ENCODE measurements around the gene C1orf159.

C1orf159 gene

GRCh38 chr1:1092149-1092855 lies 23.6 kb downstream of the C1orf159 start:
- DNase-seq (ENCODE audit: low read depth): no peak

- DNase-seq (ENCODE audit: low read depth): no peak
Measured at GRCh38 chr1:1091344-1092148, 24.3 kb downstream of the C1orf159 start.

DNA sequence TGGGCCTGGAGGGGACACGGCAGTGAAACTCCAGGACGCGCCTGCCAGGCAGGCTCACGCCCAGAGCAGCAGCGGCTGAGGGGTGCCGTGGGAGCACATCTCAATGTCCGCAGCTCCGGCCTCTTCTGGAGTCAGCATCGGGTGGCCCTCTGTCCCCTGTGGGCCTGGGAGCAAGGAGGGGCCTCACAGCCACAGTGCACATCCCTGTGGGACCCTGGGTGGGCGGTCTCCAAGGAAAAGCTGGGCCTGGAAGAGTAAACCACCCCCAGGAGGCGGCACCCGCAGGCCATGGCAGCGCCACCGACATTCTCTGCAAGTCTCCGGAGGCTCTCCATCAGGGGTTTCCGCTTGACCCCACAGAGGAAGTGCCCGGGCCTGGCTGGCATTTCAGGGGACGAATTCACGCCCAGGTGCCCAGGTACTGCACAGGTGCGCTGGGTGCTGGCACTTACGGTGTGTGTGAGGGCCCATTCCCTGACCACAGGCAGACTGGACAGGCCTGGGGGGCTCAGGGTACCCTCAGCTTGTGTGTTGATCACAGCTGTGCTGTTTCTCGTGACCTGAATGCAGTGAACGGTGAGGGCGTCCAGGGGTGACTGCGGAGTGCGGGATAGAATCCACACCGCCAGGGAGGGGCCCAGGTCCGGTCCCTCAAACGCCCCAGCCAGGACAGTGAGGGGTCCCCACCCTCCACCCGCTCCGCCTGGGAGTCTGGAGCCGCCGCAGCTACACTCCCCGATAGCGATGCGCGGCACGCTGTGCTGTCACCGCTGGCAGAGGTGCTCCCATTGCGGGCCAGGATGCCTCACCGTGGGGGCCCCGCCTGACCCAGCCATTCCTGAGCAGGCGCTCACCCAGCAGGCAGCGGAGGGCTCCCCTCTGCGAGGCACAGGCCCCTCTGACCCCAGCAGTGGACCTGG lies 25.2 kb downstream of the C1orf159 start:
- no peak for DNase-seq (ENCODE audit: low read depth)

DNA sequence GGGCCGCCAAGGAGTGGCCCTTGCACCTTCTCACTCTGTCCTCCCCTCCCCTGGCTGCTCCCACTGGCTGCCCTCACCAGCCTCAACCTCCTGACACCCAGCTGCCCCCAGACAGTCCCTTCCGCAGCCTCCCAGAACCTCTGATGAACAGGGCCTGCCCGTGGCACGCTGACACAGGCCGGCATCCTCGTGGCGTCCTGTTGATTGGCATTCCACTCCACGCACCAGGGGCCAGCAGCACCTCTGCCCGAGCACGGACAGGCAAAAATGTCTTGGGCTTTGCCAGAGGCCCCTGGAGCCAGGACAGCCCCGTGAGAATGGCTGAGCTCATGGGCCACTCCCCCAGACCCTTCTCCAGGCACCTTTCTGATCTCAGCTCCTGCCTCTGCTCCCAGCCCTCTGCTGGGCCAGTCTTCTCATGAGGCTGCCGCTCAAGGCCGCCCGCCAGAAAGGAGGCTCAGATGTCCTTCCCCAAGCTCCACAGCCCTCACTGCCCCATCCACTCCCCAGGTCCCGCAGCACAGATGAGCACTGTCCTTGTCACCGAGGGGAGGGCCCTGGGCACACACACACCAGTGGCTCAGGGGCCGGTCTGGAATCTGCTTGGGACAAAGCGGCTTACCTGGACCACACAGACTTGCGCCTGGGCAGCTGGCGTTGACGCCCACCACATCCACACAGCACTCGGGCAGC lies 26.0 kb downstream of the C1orf159 start:
- DNase-seq (ENCODE audit: low read depth): no peak

DNA sequence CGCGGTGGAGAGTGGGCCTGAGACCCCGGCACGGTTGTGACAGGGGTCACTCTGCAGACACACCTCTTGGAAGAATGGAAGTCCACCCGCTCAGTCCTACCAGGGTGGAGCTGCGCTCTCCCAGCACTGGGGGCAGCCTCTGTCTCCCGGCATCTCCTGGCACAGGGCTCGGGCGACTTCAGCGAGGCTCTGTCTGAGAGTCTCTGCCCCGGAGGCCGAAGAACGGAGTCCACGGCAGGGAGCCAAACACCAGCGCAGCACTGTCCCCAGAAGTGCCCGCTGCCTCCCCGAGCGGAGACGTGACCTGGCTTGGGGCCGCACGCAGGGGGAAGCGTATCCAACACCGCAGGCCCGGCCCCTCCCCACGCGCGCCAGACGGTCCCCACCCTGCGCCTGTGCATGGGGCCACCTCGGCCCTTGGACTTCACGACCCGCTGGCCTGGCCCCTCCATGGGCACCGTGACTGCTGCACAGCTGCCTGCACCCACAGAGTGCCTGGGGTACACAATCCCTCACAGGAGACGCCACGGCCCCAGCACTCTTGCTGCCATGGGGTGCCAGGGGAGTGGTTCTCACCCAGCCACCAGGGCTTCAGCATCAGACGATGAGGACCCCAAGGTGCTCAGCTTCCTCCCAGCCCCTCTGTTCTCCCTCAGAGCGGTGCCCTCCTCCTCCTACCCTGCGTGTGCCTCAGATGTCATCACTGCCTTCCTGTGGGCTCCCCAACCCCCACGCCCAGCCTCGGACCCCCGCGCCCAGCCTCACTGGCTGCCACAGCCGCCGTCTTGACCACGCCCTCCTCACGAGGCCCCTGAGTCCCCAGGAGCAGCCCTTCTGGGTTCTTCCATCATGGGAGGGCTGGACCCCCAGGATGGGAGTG lies 26.8 kb downstream of the C1orf159 start:
- DNase-seq (ENCODE audit: low read depth): no peak

- no peak for DNase-seq (ENCODE audit: low read depth)
Measured at GRCh38 chr1:1088029-1088800, 27.7 kb downstream of the C1orf159 start.

GRCh38 chr1:1087351-1088028 lies 28.4 kb downstream of the C1orf159 start:
- no peak for DNase-seq (ENCODE audit: low read depth)

- no peak for DNase-seq (ENCODE audit: low read depth)
Measured at GRCh38 chr1:1086911-1087341, 29.0 kb downstream of the C1orf159 start.

GRCh38 chr1:1085911-1086841 lies 29.7 kb downstream of the C1orf159 start:
- no peak for DNase-seq (ENCODE audit: low read depth)

DNA sequence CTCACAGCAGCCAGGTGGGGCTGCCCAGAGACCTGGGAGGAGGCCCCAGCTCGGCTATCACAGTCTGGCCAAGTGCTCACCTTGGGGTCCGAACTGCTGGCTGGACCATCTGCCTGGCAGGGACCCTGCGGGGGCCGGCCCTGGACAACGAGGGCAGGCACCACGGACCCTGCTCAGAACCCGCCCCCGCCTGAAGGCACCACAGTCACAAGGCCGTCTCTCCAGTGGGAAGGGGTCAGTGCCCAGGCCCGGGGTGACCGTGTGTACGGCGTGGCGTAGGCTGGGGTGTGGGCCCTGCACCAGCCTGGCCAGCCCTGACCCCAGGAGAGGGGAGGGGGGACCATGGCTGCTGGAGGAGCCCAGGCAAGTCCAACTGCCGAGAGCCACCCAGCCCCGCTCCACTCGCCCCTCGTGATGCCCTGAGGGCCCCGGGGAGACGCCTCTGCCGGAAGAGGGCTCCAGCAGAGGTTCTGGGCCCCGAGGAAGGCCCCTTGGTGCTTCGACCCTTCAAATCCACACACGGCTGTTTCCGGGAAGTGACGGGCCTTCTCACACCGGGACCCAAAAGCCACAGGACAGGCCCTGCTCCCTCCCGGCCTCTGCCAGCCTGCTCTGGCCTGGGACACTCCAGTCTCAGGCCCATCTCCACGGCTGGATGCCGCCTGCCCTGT lies 30.6 kb downstream of the C1orf159 start:
- no peak for DNase-seq (ENCODE audit: low read depth)

DNA sequence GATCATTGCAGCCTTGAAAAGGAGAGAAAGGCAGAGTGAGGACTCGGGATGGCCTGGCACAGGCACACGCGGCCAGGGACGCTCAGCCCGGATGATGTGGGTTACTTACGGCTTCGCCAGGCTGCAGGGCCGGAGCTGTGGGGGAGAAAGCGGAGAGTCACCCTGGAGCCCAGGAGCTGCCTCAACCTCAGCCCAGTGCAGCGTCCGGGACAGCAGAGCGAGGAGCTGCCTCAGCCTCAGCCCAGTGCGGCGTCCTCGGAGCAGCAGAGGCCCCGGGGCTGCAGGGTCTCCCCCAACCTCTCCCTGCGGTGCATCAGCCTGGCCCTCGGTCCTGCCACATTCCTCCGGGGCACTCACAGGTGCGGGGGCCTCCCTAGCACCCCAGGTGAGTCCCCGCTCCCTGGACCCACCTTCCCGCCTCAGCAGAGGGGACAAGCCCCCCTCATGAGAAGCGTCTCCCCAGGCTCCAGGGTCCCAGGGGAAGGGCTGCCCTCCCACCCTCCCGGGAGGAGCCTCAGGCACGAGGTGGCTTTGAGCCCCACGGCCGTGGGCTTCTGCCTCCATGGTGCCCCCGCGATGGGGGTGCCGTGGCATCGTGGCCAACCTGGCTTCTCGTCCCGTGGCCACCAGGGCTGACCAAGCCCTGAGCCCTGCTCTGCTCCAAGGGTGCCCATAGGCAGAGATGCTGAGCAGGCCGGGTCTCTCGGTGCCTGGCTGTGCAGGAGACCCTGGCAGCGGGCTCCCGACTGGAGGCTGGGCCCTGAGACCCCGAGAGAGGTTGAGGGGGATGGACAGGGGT lies 31.3 kb downstream of the C1orf159 start:
- DNase-seq (ENCODE audit: low read depth): no peak

DNA sequence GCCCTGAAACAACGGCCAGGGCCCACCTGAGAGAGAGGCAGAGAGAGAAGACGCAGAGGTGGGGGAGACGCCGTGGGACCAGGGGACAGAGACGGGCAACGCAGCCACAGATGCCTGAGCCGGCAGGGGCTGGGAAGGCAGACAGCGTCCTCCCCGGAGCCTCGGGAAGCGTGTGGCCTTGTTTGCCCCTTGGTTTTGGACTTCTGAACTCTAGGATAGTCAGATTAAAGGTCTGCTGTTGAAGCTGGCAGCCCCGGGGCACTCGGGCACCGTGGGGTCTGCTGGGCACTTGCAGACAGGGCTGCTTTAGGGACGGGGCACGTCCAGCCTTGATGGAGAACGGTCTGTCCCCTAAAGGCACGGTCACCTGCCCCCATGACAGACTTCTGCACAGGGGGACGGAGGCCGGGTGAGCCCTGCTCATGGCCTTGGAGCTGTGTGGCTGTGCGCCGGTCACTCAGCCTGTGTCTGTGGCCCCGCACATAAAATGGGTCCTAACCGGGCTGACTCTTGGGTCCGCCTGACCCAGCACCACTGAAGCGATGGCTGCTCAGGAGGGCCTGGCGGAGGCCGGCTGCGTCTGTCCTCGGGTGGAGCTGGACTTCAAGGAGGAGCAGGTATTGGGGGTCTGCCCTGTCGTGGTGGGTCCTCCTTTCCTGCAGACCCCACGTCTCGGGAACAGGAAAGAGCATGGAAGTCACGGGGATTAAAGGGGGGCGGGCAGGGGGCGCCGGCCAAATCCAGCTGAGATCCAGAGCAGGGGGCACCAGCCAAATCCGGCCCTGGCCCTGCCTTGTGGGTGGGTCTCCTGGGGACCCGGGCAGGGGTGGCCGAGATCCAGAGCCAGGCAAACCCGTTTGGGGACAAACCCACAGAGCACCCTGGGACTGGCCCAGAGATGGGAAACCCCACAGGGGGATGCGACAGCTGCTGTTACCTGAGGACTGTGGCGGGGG lies 32.2 kb downstream of the C1orf159 start:
- DNase-seq (ENCODE audit: low read depth): no peak

GRCh38 chr1:1082776-1083415 lies 33.0 kb downstream of the C1orf159 start:
- DNase-seq (ENCODE audit: low read depth): no peak

- no peak for DNase-seq (ENCODE audit: low read depth)
Measured at GRCh38 chr1:1082239-1082775, 33.6 kb downstream of the C1orf159 start.
